ENCODE measurements around the gene NR6A1.

- TF ChIP-seq, protein P1, sequence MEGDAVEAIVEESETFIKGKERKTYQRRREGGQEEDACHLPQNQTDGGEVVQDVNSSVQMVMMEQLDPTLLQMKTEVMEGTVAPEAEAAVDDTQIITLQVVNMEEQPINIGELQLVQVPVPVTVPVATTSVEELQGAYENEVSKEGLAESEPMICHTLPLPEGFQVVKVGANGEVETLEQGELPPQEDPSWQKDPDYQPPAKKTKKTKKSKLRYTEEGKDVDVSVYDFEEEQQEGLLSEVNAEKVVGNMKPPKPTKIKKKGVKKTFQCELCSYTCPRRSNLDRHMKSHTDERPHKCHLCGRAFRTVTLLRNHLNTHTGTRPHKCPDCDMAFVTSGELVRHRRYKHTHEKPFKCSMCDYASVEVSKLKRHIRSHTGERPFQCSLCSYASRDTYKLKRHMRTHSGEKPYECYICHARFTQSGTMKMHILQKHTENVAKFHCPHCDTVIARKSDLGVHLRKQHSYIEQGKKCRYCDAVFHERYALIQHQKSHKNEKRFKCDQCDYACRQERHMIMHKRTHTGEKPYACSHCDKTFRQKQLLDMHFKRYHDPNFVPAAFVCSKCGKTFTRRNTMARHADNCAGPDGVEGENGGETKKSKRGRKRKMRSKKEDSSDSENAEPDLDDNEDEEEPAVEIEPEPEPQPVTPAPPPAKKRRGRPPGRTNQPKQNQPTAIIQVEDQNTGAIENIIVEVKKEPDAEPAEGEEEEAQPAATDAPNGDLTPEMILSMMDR (conservative IDR thresholded peaks at IDR 0.05; ENCODE audit: low read length) = no peak
- no peak for TF ChIP-seq EZH2phosphoT487 (IDR thresholded peaks at IDR 0.05; ENCODE audit: borderline replicate concordance, low read depth, low read length)
Measured at GRCh38 chr9:124735121-124735520, 36.0 kb downstream of the NR6A1 start.
